ENCODE measurements around the gene DOK6. TPM values are rescaled to one million over a fixed set of nuclear protein-coding genes. Genes with fewer than 3 reads are reported as not detected.
"Not testable (repeated sequence)": the region's sequence is repeated elsewhere in the genome, so short reads cannot be mapped to it uniquely, and the experiment has no call there.

DOK6 gene
- total RNA-seq, result 6.3 TPM
- long read RNA-seq, full-length matches to known transcripts, result 4 of 7 reads
- long read RNA-seq, partial matches to known transcripts, result 1 of 7 reads
- long read RNA-seq, other reads (novel, unspliced or antisense), result 2 of 7 reads

DNA sequence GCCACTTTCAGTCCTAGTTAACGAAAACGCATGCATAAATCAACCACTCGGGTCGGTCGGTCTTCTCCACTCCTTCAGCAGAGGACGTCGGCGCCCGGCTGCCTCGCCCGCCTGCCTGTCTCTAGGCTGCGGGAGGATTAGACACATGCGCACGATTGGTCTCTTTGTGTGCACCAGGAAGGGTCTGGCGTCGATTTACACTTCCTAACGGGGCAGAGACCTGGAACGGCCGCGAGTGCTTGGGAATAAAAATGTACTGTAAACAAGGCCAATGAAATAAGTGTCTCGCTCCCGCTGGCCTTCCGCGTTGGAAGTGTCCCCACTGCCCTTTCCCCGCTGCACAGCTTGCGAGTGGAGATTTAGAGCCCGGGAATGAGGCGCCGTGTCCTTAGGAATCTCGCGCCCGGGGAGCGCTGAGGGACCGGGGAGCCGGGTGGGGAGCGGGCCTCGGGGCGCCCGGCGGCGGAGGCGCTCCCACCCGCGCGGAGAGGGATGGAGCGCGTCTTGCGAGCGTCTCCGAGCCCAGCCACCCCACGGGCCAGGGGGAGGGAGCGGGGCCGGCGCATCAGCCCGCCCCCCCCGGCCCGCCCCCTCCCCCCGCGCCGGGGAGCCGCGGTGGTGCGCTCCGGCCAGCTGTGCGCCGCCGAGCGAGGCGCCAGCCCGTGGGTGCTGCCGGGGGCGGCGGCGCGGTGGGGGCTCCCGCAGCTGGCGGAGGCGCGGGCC lies at the start of gene DOK6:
TSS of gene DOK6 (plus strand) at position 636 of the 723 bp plus-strand sequence.
- intact Hi-C loops (cut with DNase I), result loop anchor here (5.0 to 10.0 kb wide), 2 partner anchors 238 to 684 kb away; no protein-coding TSS in a partner anchor
- peak; percentile 89 for ATAC-seq

DNA sequence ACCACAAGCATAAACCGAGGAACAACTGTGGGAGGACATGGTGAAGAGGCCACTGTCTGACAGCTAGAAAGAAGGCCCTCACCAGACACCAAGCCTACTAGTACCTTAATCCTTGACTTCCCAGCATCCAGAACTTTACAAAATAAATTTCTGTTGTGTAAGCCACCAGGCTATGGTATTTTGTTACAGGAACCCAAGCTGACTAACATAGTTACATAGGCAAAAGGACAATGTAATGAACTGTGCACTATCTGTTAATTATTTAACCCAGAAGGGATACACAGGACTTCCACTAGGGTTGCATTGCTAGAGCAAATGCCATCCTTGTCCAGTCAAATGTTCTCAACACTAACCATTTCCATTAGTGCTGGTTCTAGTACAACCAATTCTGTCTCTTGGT lies 47.7 kb upstream of the DOK6 start:
- ATAC-seq (no peak), DNase-seq (ENCODE audit: missing footprints) (no peak)
- intact Hi-C loops (cut with DNase I), result no loop called here

More for the DNA sequence above, at the start of gene DOK6:
- peak; percentile 80 for DNase-seq (ENCODE audit: missing footprints)

- ATAC-seq, result no peak
- intact Hi-C loops (cut with DNase I), result no loop called here
- no peak for DNase-seq (ENCODE audit: missing footprints)
These were observed 43.1 kb upstream of the DOK6 start for GRCh38 chr18:69357590-69357989.

DNA sequence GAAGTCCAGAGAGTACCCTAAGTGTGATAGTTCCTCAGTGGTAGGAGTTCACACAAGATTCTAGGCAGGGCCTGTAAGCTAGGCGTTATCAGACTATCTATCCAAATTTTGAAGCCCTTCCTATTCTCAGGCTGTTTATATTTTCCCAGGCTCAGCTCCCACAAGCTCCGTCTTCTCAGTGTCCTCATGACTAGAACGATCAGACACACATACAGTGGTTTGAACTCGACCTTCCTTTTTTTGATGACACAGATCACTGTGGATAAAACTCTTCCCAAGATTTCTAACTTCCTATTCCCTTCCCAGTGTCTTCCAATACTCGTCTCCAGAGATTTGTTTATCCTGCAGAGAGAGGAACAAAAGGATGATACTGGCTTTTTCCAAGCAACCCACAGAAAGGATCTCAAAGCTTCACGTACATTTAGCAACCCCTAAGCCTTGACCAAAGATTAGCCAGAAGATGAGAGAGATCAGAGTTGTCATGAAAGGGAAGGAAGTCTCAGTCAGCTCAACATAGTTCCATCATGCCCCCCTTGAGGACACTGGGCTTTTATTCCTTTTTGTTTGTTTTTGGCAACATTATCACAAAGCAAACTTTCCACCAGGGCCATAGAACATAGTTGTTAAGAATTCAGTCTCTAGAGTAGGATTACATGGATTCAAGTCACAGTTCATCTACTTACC lies 42.3 kb upstream of the DOK6 start:
- intact Hi-C loops (cut with DNase I), result no loop called here
- ATAC-seq, result no peak
- no peak for DNase-seq (ENCODE audit: missing footprints)

GRCh38 chr18:69359768-69360167 lies 40.9 kb upstream of the DOK6 start:
- intact Hi-C loops (cut with DNase I); ATAC-seq; DNase-seq (ENCODE audit: missing footprints): not testable (repeated sequence)

GRCh38 chr18:69364930-69365329 lies 35.8 kb upstream of the DOK6 start:
- intact Hi-C loops (cut with DNase I), result no loop called here
- DNase-seq (ENCODE audit: missing footprints) (no peak), ATAC-seq (no peak)

GRCh38 chr18:69365658-69366057 lies 35.0 kb upstream of the DOK6 start:
- no peak for DNase-seq (ENCODE audit: missing footprints)
- intact Hi-C loops (cut with DNase I), result no loop called here
- ATAC-seq, result no peak

DNA sequence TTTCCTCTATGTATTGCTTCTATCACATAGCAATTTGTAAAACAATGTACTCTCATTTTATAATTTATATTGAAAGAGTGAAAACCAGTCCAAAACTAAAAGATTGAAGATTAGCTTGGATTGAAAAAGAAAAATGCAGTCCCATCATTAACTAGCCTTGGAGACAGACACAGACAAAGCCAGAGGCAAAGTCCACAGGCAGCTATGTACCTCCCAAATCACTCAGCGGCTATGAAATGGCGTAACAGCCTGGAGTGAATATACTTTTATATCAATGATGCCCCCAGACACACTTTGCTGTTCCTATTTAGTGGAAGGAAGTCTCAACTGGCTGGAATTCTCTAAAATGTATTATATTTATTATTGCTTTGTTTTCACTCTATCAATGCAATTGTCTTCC lies 33.6 kb upstream of the DOK6 start:
- ATAC-seq (no peak), DNase-seq (ENCODE audit: missing footprints) (no peak)
- intact Hi-C loops (cut with DNase I), result no loop called here

DNA sequence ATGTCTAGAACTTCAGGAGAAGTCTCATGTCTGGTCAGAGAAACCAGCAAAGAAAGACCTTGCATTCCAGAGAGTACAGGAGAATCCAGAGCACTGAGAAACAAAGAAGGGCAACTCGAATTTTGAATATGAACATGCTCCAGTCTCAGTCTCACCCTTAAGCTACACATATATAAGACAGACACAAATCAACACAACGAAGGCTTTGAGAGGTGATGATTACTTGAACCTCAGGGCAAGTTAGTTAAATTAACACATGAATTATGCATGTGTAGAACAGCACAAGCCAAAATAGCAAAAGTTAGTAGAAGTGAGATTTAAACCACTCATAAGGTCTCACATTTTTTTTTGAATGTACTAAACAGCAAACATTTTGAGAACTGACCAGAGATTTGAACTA lies 29.0 kb upstream of the DOK6 start:
- ATAC-seq (no peak), DNase-seq (ENCODE audit: missing footprints) (no peak)
- intact Hi-C loops (cut with DNase I), result no loop called here

DNA sequence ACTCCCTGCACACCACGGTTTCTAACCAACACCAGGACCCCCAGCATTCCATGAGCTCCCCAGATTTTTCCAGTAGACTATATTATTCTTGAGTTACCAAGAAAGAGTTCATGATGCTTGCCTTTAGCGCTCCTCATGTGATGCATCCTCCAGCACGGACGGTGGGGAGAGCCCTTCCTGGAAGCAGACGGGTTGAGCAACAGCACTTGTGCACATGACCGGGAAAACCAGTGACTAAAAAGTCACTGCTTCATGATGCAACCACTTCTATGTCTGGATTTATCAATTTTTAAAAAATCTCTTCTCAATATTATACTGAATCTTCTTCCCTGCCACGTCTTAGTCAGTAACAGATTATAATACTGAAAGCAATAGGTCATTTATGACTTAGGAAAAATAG lies 20.4 kb upstream of the DOK6 start:
- no peak for ATAC-seq
- intact Hi-C loops (cut with DNase I), result no loop called here

GRCh38 chr18:69383186-69383585 lies 17.5 kb upstream of the DOK6 start:
- intact Hi-C loops (cut with DNase I), result no loop called here
- DNase-seq (ENCODE audit: missing footprints) (no peak), ATAC-seq (no peak)

More for the DNA sequence above, 20.4 kb upstream of the DOK6 start:
- no peak for DNase-seq (ENCODE audit: missing footprints)

- intact Hi-C loops (cut with DNase I), result no loop called here
- no peak for ATAC-seq
- no peak for DNase-seq (ENCODE audit: missing footprints)
These were observed 13.5 kb upstream of the DOK6 start for GRCh38 chr18:69387186-69387585.

DNA sequence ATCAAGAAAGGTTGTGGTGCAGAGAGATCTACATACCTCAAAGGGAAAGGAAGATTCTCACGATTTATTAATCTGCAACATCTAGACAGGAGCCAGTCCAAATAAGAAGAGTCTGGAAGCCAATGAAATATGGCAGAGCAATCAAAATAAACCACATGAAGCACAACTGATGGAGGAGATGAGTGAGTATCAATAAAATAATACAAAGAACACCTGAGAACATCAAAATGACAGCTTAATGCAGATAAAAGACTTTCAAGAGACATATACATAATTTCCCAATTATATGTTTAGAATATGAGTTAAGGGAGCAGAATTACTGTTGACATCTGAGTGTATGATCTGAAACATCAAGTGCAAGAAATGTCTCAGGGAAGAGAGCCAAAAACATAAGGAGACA lies 12.5 kb upstream of the DOK6 start:
- ATAC-seq (no peak), DNase-seq (ENCODE audit: missing footprints) (no peak)
- intact Hi-C loops (cut with DNase I), result no loop called here

DNA sequence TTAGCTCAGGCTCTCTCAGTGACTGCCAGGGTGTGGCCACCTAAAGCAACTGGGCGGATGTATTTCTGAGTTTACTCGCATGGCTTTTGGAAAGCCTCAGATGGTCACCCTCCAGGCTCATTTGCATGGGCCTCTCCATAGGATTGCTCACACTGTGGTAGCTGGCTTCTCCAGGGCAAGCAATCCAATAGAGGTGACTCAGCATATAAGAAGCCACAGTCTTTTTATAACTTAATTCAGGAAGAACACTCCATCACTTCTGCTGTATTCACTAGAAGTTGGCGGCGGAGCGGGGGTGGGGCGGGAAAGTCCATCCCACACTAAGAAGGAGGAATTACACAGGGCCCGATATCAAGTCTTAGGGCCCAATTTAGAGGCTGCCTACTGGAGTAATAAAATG lies 3.6 kb upstream of the DOK6 start:
- ATAC-seq (no peak), DNase-seq (ENCODE audit: missing footprints) (no peak)
- intact Hi-C loops (cut with DNase I), result no loop called here

DNA sequence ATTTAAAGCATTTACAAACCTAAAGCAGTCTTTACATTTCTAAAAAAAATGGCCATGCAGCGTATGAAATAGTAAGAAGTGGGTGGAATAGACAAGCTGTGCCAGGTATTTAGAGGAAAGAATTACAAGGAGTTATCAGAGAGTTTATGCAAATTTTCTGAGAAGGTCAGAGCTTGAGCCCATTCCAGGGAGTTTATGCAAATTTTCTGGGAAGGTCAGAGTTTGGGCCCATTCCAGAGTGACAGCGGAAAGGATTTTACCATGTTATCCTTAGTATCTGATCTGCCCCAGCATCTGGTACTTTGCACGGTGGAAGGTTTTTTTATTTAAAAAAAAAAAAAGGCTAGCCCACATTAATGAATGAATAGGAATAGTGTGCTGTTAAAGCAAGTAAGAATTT lies 1.4 kb upstream of the DOK6 start:
- intact Hi-C loops (cut with DNase I), result no loop called here
- ATAC-seq (no peak), DNase-seq (ENCODE audit: missing footprints) (no peak)

DNA sequence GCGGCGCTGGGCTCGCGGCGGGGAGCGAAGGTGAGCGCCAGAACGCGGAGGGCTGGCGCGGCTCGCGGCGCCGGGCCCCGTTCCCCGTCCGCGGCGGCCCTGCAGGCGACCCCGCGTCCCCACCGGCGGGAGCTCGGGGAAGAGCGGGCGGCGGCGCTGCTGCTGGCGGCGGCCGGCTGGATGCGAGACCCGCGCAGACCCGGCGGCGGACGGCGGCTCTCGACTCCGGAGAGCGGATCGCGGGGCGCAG lies 213 bp downstream of the DOK6 start:
- no peak for DNase-seq (ENCODE audit: missing footprints)

GRCh38 chr18:69401226-69401971 lies 711 bp downstream of the DOK6 start:
- peak; percentile 9 for ATAC-seq
- intact Hi-C loops (cut with DNase I), result loop anchor here (5.0 to 10.0 kb wide), 2 partner anchors 239 to 683 kb away; no protein-coding TSS in a partner anchor
- DNase-seq (ENCODE audit: missing footprints), result no peak

More for the DNA sequence above, 213 bp downstream of the DOK6 start:
- no peak for ATAC-seq
- intact Hi-C loops (cut with DNase I), result loop anchor here (5.0 to 10.0 kb wide), 2 partner anchors 239 to 684 kb away; no protein-coding TSS in a partner anchor

DNA sequence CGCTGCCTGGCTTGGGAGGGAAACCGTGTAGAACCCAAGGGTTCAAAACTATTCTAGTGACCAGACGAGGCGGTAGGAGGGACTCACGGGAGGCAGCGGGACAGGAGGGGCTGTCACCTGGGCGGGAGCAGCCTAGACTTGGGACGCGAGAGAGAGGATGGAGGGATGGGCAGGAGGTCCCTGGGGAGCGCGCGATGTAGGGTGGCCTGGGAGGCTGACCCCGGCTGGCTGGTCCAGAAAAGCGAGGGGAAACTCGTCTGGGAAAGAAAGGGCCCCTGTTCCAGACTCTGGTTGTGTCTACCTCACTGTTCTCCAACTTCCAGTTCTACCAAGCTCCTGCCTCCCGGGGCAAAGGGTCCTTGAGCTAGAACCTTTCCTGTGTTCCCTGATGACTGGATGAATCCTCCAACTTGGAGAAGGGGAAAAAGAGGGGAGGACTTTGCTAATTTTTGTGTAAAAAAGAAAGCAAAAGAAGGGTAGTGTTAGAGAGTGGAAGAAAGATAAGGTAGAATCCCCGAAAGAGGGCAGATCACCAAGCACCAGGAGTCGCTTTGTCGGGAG lies 1.4 kb downstream of the DOK6 start:
- intact Hi-C loops (cut with DNase I), result loop anchor here (5.0 to 10.0 kb wide), 2 partner anchors 240 to 683 kb away; no protein-coding TSS in a partner anchor
- ATAC-seq (no peak), DNase-seq (ENCODE audit: missing footprints) (no peak)

- no peak for DNase-seq (ENCODE audit: missing footprints)
- intact Hi-C loops (cut with DNase I), result loop anchor here (5.0 to 10.0 kb wide), 2 partner anchors 240 to 682 kb away; no protein-coding TSS in a partner anchor
- no peak for ATAC-seq
These were observed 1.9 kb downstream of the DOK6 start for GRCh38 chr18:69402533-69402989.

Measured in Right ventricle myocardium inferior (tissue), 1 donor.